Body of pancreas (tissue), 4 donors: ENCODE results near the gene VAV2. TPM values are rescaled to one million over a fixed set of nuclear protein-coding genes. Genes with fewer than 3 reads are reported as not detected.
A peak's percentile ranks its signal among the peaks of the same experiment; 100 is the strongest.

Experiments
- ATAC-seq: fragments of 150-250 bp; one replicate; pipeline ENCODE4 v1.9.1; 2016
- DNase-seq, 4 donors: peaks; one replicate each; pipeline ENCODE4 v3.0.0-alpha.2; 2019
- H3K27ac ChIP-seq, 4 donors: fragments of 200-600 bp; sonication (generic); 1 replicate in 3 of 4; 2 replicates in 1 of 4; pipeline versions ENCODE4 v1.5.1 to v1.6.1; 2016 to 2019; ENCODE audit warnings: mild to moderate bottlenecking in 1 of 4, mixed read lengths in 1 of 4, moderate library complexity in 1 of 4
- H3K27me3 ChIP-seq, 2 donors: fragments of 200-600 bp; sonication (generic); one replicate each; pipeline ENCODE4 v1.6.0; 2016; ENCODE audit warnings: mild to moderate bottlenecking in 1 of 2
- H3K36me3 ChIP-seq, 2 donors: fragments of 200-600 bp; sonication (generic); replicated peaks in 1 of 2; 2 replicates each; pipeline ENCODE4 v1.5.1; 2016; ENCODE audit warnings: low read depth in 2 of 2; ENCODE audit not compliant: insufficient read depth in 1 of 2
- H3K4me1 ChIP-seq: fragments of 200-600 bp; sonication (generic); one replicate; pipeline ENCODE4 v1.6.0; 2016
- H3K4me3 ChIP-seq, 2 donors: fragments of 200-600 bp; sonication (generic); 1 replicate in 1 of 2; 2 replicates in 1 of 2; pipeline ENCODE4 v1.5.1; 2016 to 2019
- H3K9me3 ChIP-seq, 3 donors: fragments of 200-600 bp; sonication (generic); 1 replicate in 2 of 3; 2 replicates in 1 of 3; pipeline ENCODE4 v1.5.1; 2016
- CTCF ChIP-seq, 7 experiments: fragments of 450-650 bp in 4 of 7; fragments of 200-600 bp in 3 of 7; sonication (generic) in 3 of 7; IDR thresholded peaks; one replicate each; pipeline ENCODE4 v1.5.1; 2016 to 2019; ENCODE audit warnings: antibody characterized with exemption in 7 of 7
- POLR2A ChIP-seq, 3 donors: fragments of 450-650 bp; IDR thresholded peaks; one replicate each; pipeline ENCODE4 v1.6.1; 2016; ENCODE audit warnings: antibody characterized with exemption in 3 of 3, mild to moderate bottlenecking in 2 of 3
- WGBS, 2 donors: methylation state at CpG; one replicate each; pipeline ENCODE4 v1.1.5; 2017; 5-methylcytosine and 5-hydroxymethylcytosine counted together
- intact Hi-C: fragments of 100-400 bp; cut with DNase I; formaldehyde crosslinking; loops from one replicate; pipeline ENCODE4 v1.15.1; 2023
- total RNA-seq, 2 donors: library from RNA; depleted of rRNA; stranded (reverse); fragments of >200 nt; gene quantifications; one replicate each; pipeline ENCODE4 v1.1.0, GENCODE V29; 2016

Gene VAV2
- total RNA-seq, 2 donors from 2014 or later = 31.6 to 32.3 TPM

- Histone ChIP-seq H3K9me3 (no peaks in the 10 kb centered on the region), H3K27ac (peak overlapping the region in 3 of 4 donors; percentile 43 to 61 (median 53)), H3K4me1 (peaks cover 44% of the 10 kb centered on the region), H3K4me3 (no peak overlapping the region), H3K27me3 (no peaks in the 10 kb centered on the region), H3K36me3 (no peaks in the 10 kb centered on the region)
- TF ChIP-seq POLR2A (IDR thresholded peaks at IDR 0.05) (no peak), CTCF (IDR thresholded peaks at IDR 0.05) (no peak)
- intact Hi-C loops = no loop called here
- ATAC-seq (peak; percentile 41), DNase-seq (peak in 3 of 4 donors; percentile 46 to 58 (median 47))
- WGBS, 2 donors = 64 to 77% methylated on average over 15 to 16 of the region's 16 CpGs
Measured at GRCh38 chr9:133916159-133916541, 76.0 kb downstream of the VAV2 start.

- ATAC-seq (no peak), DNase-seq (no peak)
- Histone ChIP-seq H3K9me3 (no peaks in the 10 kb centered on the region), H3K4me3 (no peak overlapping the region), H3K27me3 (no peaks in the 10 kb centered on the region), H3K4me1 (peaks cover 49% of the 10 kb centered on the region), H3K27ac (peak overlapping the region in 3 of 4 donors; percentile 53 to 61 (median 53)), H3K36me3 (no peaks in the 10 kb centered on the region)
- WGBS, 2 donors = 73 to 75% methylated on average over 30 of the region's 30 CpGs
- intact Hi-C loops = no loop called here
- TF ChIP-seq POLR2A (IDR thresholded peaks at IDR 0.05) (no peak), CTCF (IDR thresholded peaks at IDR 0.05) (peak in 1 of 7 experiments; percentile 36)
Measured at GRCh38 chr9:133915534-133916158, 76.5 kb downstream of the VAV2 start.

- ATAC-seq = peak; percentile 33
- H3K27ac ChIP-seq = peak overlapping the region; percentile 10 to 61 (median 53)
Measured at GRCh38 chr9:133914442-133915342, 77.4 kb downstream of the VAV2 start.

GRCh38 chr9:133913571-133914369 lies 78.4 kb downstream of the VAV2 start:
- Histone ChIP-seq H3K36me3 (no peaks in the 10 kb centered on the region), H3K9me3 (no peaks in the 10 kb centered on the region), H3K4me1 (peaks cover 33% of the 10 kb centered on the region), H3K27ac (peak overlapping the region in 2 of 4 donors; percentile 21 to 32), H3K4me3 (no peak overlapping the region), H3K27me3 (no peaks in the 10 kb centered on the region)
- TF ChIP-seq CTCF (IDR thresholded peaks at IDR 0.05) (no peak), POLR2A (IDR thresholded peaks at IDR 0.05) (no peak)
- 65 to 77% methylated on average over 16 to 27 of the region's 27 CpGs for WGBS, 2 donors
- intact Hi-C loops = no loop called here
- DNase-seq (no peak), ATAC-seq (no peak)

More at GRCh38 chr9:133914442-133915342, 77.4 kb downstream of the VAV2 start:
- H3K4me3 ChIP-seq = no peak overlapping the region
- no peaks in the 10 kb centered on the region for H3K9me3 ChIP-seq
- H3K36me3 ChIP-seq = no peaks in the 10 kb centered on the region
- peaks cover 42% of the 10 kb centered on the region for H3K4me1 ChIP-seq
- intact Hi-C loops = no loop called here
- DNase-seq = peak in 3 of 4 donors; percentile 53 to 61 (median 53)
- WGBS, 2 donors = 38 to 40% methylated on average over 17 to 22 of the region's 25 CpGs
- TF ChIP-seq CTCF (IDR thresholded peaks at IDR 0.05) = no peak
- TF ChIP-seq POLR2A (IDR thresholded peaks at IDR 0.05) = no peak
- H3K27me3 ChIP-seq = no peaks in the 10 kb centered on the region
